HepG2 (cell line): Measurements from ENCODE around the gene WTAP. TPM values are rescaled to one million over a fixed set of nuclear protein-coding genes. Genes with fewer than 3 reads are reported as not detected.

Experiments
- CEBPB ChIP-seq: IDR thresholded peaks from 2 replicates; pipeline ENCODE4 v1.6.1; 2011; ENCODE audit warnings: low read depth, low read length, improper control_type of control experiment, borderline replicate concordance
- CHCHD3 ChIP-seq: sonication (generic); formaldehyde crosslinking; IDR thresholded peaks from 2 replicates; pipeline ENCODE4 v1.8.0; 2022; ENCODE audit warnings: mild to moderate bottlenecking, missing genetic modification reagents, moderate library complexity
- MZF1 ChIP-seq: sonication (generic); formaldehyde crosslinking; IDR thresholded peaks from 2 replicates; pipeline ENCODE4 v1.8.1; 2023; ENCODE audit warnings: mild to moderate bottlenecking, missing genetic modification reagents, borderline replicate concordance
- NR2F2 ChIP-seq: IDR thresholded peaks from 2 replicates; pipeline ENCODE4 v1.6.1; 2012; ENCODE audit warnings: low read depth, inconsistent platforms, borderline replicate concordance
- RORA ChIP-seq: sonication (generic); formaldehyde crosslinking; IDR thresholded peaks from 2 replicates; pipeline ENCODE4 v1.5.0; 2020; ENCODE audit warnings: mild to moderate bottlenecking, missing genetic modification reagents, moderate library complexity
- TARDBP ChIP-seq: sonication (generic); formaldehyde crosslinking; IDR thresholded peaks from 2 replicates; pipeline ENCODE4 v1.8.0; 2022; ENCODE audit warnings: mild to moderate bottlenecking, missing genetic modification reagents
- ZNF124 ChIP-seq: sonication (generic); formaldehyde crosslinking; IDR thresholded peaks from 2 replicates; pipeline ENCODE4 v1.4.0; 2020; ENCODE audit warnings: missing genetic modification reagents
- ZNF326 ChIP-seq: sonication (generic); formaldehyde crosslinking; IDR thresholded peaks from 2 replicates; pipeline ENCODE4 v1.4.0; 2020; ENCODE audit warnings: missing genetic modification reagents, borderline replicate concordance
- ZNF556 ChIP-seq: sonication (generic); formaldehyde crosslinking; IDR thresholded peaks from 2 replicates; pipeline ENCODE4 v1.4.0; 2020; ENCODE audit warnings: mild to moderate bottlenecking, missing genetic modification reagents, borderline replicate concordance
- ZNF777 ChIP-seq: sonication (generic); formaldehyde crosslinking; IDR thresholded peaks from 2 replicates; pipeline ENCODE4 v1.4.0; 2020; ENCODE audit warnings: missing genetic modification reagents
- ZNF891 ChIP-seq: sonication (generic); formaldehyde crosslinking; IDR thresholded peaks from 2 replicates; pipeline ENCODE4 v1.5.0; 2020; ENCODE audit warnings: mild to moderate bottlenecking, missing genetic modification reagents
- polyA plus RNA-seq, 8 experiments: library from polyadenylated mRNA; depleted of rRNA in 3 of 8; stranded (reverse) in 7 of 8; unstranded in 1 of 8; fragments of >200 nt; fragmentation: Illumina TruSeq in 4 of 8; extraction: Trizol in 4 of 8; gene quantifications; 2 replicates each; pipeline versions ENCODE4 v1.2.1 to v1.2.3, GENCODE V29; 2011 to 2016; ENCODE audit warnings: low read depth in 4 of 8, missing spikeins in 1 of 8, mixed read lengths in 1 of 8; ENCODE audit not compliant: insufficient read depth in 1 of 8
- total RNA-seq, 5 experiments: library from RNA; depleted of rRNA; stranded (reverse); fragments of >200 nt; fragmentation: Illumina TruSeq; extraction: Trizol; gene quantifications; 2 replicates each; pipeline ENCODE4 v1.2.3, GENCODE V29; 2016; ENCODE audit warnings: low read depth in 1 of 5
- TF ChIP-seq, protein P1 (sequence below): sonication (generic); formaldehyde crosslinking; IDR thresholded peaks from 2 replicates; pipeline ENCODE4 v1.8.0; 2022; ENCODE audit warnings: mild to moderate bottlenecking, missing genetic modification reagents, moderate library complexity
- TF ChIP-seq, protein P2 (sequence below): sonication (generic); formaldehyde crosslinking; IDR thresholded peaks from 2 replicates; pipeline ENCODE4 v1.4.0; 2020; ENCODE audit warnings: mild to moderate bottlenecking, low read depth, missing genetic modification reagents
- TF ChIP-seq, protein P3 (sequence below): sonication (generic); formaldehyde crosslinking; IDR thresholded peaks from 2 replicates; pipeline ENCODE4 v1.9.0; 2021; ENCODE audit warnings: missing genetic modification reagents, mild to moderate bottlenecking, borderline replicate concordance
- TF ChIP-seq, protein P4 (sequence below): IDR thresholded peaks from 2 replicates; pipeline ENCODE4 v1.6.1; 2016; ENCODE audit warnings: missing compliant biosample characterization, missing genetic modification reagents, borderline replicate concordance
- TF ChIP-seq, protein P5 (sequence below): sonication (generic); formaldehyde crosslinking; IDR thresholded peaks from 2 replicates; pipeline ENCODE4 v1.4.0; 2020; ENCODE audit warnings: mild to moderate bottlenecking, missing genetic modification reagents

Gene WTAP
- total and polyA plus RNA-seq, 2 of the 13 experiments (the other 11 are each of a cell fraction or from before 2014, with no cell fraction given) = 31.6 to 167 TPM

DNA sequence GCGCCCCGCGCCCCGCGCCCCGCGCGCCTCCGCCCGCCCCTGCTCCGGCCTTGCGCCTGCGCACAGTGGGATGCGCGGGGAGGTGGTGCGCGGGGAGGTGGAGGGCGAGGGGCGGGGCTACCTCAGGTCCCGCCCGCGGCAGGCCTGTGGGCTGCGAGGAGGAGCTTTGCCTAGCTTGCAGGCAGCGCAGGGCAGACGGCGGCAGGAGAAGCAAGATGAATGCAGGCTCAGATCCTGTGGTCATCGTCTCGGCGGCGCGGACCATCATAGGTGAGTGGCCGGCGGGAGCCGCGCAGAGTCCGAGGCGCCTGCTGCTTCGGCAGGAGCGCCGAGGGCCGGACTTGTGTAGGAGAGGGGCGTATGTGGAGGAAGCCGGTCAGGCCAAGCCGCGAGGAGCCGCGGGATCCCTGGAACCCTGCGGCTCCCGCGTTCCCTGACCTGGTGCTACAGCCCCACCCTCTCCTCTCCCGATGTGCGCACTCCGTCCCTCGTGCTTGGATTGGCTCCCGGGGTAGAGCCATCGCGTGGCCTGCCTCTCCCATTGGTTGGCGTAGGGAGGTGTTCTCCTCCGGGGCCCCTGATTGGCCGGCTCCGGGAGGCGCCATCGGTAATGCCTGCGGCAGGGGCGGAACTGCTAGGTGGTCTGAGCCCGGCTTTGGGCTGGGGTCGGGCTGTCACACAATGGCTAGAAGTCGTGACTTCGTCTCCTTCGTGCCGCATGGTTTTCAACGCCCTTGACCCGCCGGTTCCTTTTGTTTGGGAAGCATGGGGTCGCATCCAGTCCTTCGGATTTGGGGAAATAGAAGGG is 34.8 kb downstream of the WTAP start, which contains the start of gene ACAT2 (continued):
- TF ChIP-seq, protein P1, sequence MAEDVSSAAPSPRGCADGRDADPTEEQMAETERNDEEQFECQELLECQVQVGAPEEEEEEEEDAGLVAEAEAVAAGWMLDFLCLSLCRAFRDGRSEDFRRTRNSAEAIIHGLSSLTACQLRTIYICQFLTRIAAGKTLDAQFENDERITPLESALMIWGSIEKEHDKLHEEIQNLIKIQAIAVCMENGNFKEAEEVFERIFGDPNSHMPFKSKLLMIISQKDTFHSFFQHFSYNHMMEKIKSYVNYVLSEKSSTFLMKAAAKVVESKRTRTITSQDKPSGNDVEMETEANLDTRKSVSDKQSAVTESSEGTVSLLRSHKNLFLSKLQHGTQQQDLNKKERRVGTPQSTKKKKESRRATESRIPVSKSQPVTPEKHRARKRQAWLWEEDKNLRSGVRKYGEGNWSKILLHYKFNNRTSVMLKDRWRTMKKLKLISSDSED (CRISPR knock-in tag) = no peak
- TF ChIP-seq ZNF326 = no peak
- TF ChIP-seq TARDBP (CRISPR knock-in tag) = peak; percentile 62
- TF ChIP-seq, protein P2, sequence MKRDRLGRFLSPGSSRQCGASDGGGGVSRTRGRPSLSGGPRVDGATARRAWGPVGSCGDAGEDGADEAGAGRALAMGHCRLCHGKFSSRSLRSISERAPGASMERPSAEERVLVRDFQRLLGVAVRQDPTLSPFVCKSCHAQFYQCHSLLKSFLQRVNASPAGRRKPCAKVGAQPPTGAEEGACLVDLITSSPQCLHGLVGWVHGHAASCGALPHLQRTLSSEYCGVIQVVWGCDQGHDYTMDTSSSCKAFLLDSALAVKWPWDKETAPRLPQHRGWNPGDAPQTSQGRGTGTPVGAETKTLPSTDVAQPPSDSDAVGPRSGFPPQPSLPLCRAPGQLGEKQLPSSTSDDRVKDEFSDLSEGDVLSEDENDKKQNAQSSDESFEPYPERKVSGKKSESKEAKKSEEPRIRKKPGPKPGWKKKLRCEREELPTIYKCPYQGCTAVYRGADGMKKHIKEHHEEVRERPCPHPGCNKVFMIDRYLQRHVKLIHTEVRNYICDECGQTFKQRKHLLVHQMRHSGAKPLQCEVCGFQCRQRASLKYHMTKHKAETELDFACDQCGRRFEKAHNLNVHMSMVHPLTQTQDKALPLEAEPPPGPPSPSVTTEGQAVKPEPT = no peak
- TF ChIP-seq ZNF556 (CRISPR knock-in tag) = peak; percentile 92
- TF ChIP-seq MZF1 (CRISPR knock-in tag) = no peak
- TF ChIP-seq, protein P3, sequence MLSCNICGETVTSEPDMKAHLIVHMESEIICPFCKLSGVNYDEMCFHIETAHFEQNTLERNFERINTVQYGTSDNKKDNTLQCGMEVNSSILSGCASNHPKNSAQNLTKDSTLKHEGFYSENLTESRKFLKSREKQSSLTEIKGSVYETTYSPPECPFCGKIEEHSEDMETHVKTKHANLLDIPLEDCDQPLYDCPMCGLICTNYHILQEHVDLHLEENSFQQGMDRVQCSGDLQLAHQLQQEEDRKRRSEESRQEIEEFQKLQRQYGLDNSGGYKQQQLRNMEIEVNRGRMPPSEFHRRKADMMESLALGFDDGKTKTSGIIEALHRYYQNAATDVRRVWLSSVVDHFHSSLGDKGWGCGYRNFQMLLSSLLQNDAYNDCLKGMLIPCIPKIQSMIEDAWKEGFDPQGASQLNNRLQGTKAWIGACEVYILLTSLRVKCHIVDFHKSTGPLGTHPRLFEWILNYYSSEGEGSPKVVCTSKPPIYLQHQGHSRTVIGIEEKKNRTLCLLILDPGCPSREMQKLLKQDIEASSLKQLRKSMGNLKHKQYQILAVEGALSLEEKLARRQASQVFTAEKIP (CRISPR knock-in tag) = no peak
- no peak for TF ChIP-seq RORA
- no peak for TF ChIP-seq CHCHD3 (CRISPR knock-in tag)
- TF ChIP-seq, protein P4, sequence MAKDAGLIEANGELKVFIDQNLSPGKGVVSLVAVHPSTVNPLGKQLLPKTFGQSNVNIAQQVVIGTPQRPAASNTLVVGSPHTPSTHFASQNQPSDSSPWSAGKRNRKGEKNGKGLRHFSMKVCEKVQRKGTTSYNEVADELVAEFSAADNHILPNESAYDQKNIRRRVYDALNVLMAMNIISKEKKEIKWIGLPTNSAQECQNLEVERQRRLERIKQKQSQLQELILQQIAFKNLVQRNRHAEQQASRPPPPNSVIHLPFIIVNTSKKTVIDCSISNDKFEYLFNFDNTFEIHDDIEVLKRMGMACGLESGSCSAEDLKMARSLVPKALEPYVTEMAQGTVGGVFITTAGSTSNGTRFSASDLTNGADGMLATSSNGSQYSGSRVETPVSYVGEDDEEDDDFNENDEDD (CRISPR knock-in tag) = no peak
- TF ChIP-seq NR2F2 = no peak
- TF ChIP-seq, protein P5, sequence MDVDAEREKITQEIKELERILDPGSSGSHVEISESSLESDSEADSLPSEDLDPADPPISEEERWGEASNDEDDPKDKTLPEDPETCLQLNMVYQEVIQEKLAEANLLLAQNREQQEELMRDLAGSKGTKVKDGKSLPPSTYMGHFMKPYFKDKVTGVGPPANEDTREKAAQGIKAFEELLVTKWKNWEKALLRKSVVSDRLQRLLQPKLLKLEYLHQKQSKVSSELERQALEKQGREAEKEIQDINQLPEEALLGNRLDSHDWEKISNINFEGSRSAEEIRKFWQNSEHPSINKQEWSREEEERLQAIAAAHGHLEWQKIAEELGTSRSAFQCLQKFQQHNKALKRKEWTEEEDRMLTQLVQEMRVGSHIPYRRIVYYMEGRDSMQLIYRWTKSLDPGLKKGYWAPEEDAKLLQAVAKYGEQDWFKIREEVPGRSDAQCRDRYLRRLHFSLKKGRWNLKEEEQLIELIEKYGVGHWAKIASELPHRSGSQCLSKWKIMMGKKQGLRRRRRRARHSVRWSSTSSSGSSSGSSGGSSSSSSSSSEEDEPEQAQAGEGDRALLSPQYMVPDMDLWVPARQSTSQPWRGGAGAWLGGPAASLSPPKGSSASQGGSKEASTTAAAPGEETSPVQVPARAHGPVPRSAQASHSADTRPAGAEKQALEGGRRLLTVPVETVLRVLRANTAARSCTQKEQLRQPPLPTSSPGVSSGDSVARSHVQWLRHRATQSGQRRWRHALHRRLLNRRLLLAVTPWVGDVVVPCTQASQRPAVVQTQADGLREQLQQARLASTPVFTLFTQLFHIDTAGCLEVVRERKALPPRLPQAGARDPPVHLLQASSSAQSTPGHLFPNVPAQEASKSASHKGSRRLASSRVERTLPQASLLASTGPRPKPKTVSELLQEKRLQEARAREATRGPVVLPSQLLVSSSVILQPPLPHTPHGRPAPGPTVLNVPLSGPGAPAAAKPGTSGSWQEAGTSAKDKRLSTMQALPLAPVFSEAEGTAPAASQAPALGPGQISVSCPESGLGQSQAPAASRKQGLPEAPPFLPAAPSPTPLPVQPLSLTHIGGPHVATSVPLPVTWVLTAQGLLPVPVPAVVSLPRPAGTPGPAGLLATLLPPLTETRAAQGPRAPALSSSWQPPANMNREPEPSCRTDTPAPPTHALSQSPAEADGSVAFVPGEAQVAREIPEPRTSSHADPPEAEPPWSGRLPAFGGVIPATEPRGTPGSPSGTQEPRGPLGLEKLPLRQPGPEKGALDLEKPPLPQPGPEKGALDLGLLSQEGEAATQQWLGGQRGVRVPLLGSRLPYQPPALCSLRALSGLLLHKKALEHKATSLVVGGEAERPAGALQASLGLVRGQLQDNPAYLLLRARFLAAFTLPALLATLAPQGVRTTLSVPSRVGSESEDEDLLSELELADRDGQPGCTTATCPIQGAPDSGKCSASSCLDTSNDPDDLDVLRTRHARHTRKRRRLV = peak; percentile 94
- TF ChIP-seq ZNF891 (CRISPR knock-in tag) = peak; percentile 78
- TF ChIP-seq ZNF124 (CRISPR knock-in tag) = no peak
- no peak for TF ChIP-seq CEBPB
- TF ChIP-seq ZNF777 (CRISPR knock-in tag) = peak; percentile 44; the same call in 1 of the 2 replicates
